ENCODE data around the gene MOCS1. TPM values are rescaled to one million over a fixed set of nuclear protein-coding genes. Genes with fewer than 3 reads are reported as not detected.

The MOCS1 gene
- total and polyA plus RNA-seq, 9 of the 15 experiments (the other 6 are each of a cell fraction or from before 2014, with no cell fraction given): 0.69 to 12.7 (median 8.7) TPM

- H2AFZ ChIP-seq (ENCODE audit: low read depth, low read length): no peak overlapping the region
- intact Hi-C loops (cut with micrococcal nuclease): no loop called here
- no TSS peak for BruUV-seq (replicated peaks)
- no peak overlapping the region for H3K4me2 ChIP-seq (ENCODE audit: insufficient read depth, low read length)
- no peaks in the 10 kb centered on the region for H3K36me3 ChIP-seq (ENCODE audit: control insufficient read depth, insufficient read depth, low read length)
- FAIRE-seq (no peak), DNase-seq (ENCODE audit: extremely low read depth in 1 of 4, low spot score in 3 of 4) (no peak), ATAC-seq (no peak)
- H4K20me1 ChIP-seq (replicated peaks; ENCODE audit: control insufficient read depth, insufficient read depth, low read length): peaks cover 3% of the 10 kb centered on the region
- 6% methylated on average over 6 of the region's 6 CpGs for WGBS (ENCODE audit: insufficient coverage, low coverage, missing lambda C conversion rate)
- H3K27me3 ChIP-seq (ENCODE audit: control insufficient read depth in 2 of 2, insufficient read depth in 2 of 2, low read length in 2 of 2): peaks cover 0 to 44% of the 10 kb centered on the region in 2 experiments; a peak in 4 of 5 replicates
- in situ Hi-C loops (cut with MboI): no loop called here
- no peaks in the 10 kb centered on the region for H3K9me1 ChIP-seq (ENCODE audit: control insufficient read depth, insufficient read depth, low read length)
- no peaks in the 10 kb centered on the region for H3K79me2 ChIP-seq (ENCODE audit: control insufficient read depth, insufficient read depth, low read length)
- no peak overlapping the region; a peak in 1 of 4 replicates for H3K9ac ChIP-seq (ENCODE audit: insufficient read depth in 1 of 2, low read depth in 2 of 2, low read length in 2 of 2)
- peaks cover 0 to 4% of the 10 kb centered on the region in 2 experiments; a peak in 1 of 5 replicates for H3K4me1 ChIP-seq (replicated peaks in 1 of 2; ENCODE audit: control insufficient read depth in 2 of 2, insufficient read depth in 2 of 2, low read length in 2 of 2)
- H3K9me3 ChIP-seq (replicated peaks; ENCODE audit: control insufficient read depth, insufficient read depth, low read depth, low read length): no peaks in the 10 kb centered on the region
- H3K27ac ChIP-seq (ENCODE audit: extremely low read depth, low read depth, low read length): no peak overlapping the region
- POLR2A ChIA-PET: interaction anchor here (0.6 to 0.9 kb wide), 2 partner anchors 9 to 263 kb away, joined by 3 read pairs; no protein-coding TSS in a partner anchor
- H3K4me3 ChIP-seq: no peak overlapping the region
- CTCF ChIA-PET (ENCODE audit: low intra/inter-chr PET ratio): no interaction called here
- TF ChIP-seq DDX20 (tag; IDR thresholded peaks at IDR 0.05; ENCODE audit: low read depth): no peak
- TF ChIP-seq ESRRA (IDR thresholded peaks at IDR 0.05; ENCODE audit: borderline replicate concordance, low read depth): no peak
- TF ChIP-seq SMC3 (conservative IDR thresholded peaks at IDR 0.05; ENCODE audit: insufficient read depth, low read depth, low read length): no peak
- no peak for TF ChIP-seq PCBP1 (IDR thresholded peaks at IDR 0.05; ENCODE audit: low read depth, low read length, poor library complexity, severe bottlenecking)
- TF ChIP-seq ZNF239 (CRISPR knock-in tag; IDR thresholded peaks at IDR 0.05): no peak
- TF ChIP-seq HBP1 (CRISPR knock-in tag; IDR thresholded peaks at IDR 0.05): no peak
- TF ChIP-seq, protein P1, sequence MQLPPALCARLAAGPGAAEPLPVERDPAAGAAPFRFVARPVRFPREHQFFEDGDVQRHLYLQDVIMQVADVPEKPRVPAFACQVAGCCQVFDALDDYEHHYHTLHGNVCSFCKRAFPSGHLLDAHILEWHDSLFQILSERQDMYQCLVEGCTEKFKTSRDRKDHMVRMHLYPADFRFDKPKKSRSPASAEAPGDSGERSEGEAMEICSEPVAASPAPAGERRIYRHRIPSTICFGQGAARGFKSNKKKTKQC (CRISPR knock-in tag; IDR thresholded peaks at IDR 0.05): no peak
- TF ChIP-seq, protein P2, sequence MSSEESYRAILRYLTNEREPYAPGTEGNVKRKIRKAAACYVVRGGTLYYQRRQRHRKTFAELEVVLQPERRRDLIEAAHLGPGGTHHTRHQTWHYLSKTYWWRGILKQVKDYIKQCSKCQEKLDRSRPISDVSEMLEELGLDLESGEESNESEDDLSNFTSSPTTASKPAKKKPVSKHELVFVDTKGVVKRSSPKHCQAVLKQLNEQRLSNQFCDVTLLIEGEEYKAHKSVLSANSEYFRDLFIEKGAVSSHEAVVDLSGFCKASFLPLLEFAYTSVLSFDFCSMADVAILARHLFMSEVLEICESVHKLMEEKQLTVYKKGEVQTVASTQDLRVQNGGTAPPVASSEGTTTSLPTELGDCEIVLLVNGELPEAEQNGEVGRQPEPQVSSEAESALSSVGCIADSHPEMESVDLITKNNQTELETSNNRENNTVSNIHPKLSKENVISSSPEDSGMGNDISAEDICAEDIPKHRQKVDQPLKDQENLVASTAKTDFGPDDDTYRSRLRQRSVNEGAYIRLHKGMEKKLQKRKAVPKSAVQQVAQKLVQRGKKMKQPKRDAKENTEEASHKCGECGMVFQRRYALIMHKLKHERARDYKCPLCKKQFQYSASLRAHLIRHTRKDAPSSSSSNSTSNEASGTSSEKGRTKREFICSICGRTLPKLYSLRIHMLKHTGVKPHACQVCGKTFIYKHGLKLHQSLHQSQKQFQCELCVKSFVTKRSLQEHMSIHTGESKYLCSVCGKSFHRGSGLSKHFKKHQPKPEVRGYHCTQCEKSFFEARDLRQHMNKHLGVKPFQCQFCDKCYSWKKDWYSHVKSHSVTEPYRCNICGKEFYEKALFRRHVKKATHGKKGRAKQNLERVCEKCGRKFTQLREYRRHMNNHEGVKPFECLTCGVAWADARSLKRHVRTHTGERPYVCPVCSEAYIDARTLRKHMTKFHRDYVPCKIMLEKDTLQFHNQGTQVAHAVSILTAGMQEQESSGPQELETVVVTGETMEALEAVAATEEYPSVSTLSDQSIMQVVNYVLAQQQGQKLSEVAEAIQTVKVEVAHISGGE (CRISPR knock-in tag; IDR thresholded peaks at IDR 0.05): no peak
- no peak for TF ChIP-seq NFE2 (IDR thresholded peaks at IDR 0.05; ENCODE audit: low read depth)
- no peak for TF ChIP-seq PRMT5 (CRISPR knock-in tag; IDR thresholded peaks at IDR 0.05)
- TF ChIP-seq ZNF324 (CRISPR knock-in tag; IDR thresholded peaks at IDR 0.05): no peak
- TF ChIP-seq MED1 (CRISPR knock-in tag; IDR thresholded peaks at IDR 0.05; ENCODE audit: borderline replicate concordance): no peak
- TF ChIP-seq HNRNPUL1 (IDR thresholded peaks at IDR 0.05; ENCODE audit: low read length): no peak
- TF ChIP-seq ZNF644 (tag; IDR thresholded peaks at IDR 0.05; ENCODE audit: low read depth): no peak
- no peak for TF ChIP-seq NR1H2 (CRISPR knock-in tag; IDR thresholded peaks at IDR 0.05)
Observed at GRCh38 chr6:39903656-39904055, 30.6 kb downstream of the MOCS1 start.
